Measurements from ENCODE around the gene AANAT. TPM values are rescaled to one million over a fixed set of nuclear protein-coding genes. Genes with fewer than 3 reads are reported as not detected.
"Not testable (repeated sequence)": the region's sequence is repeated elsewhere in the genome, so short reads cannot be mapped to it uniquely, and the experiment has no call there.

The AANAT gene
- total RNA-seq, 2 donors from 2014 or later = not detected

GRCh38 chr17:76504117-76504516, 36.7 kb downstream of the AANAT start:
- Histone ChIP-seq H3K27me3 (no peaks in the 10 kb centered on the region), H3K36me3 (no peaks in the 10 kb centered on the region), H3K9me3 (no peaks in the 10 kb centered on the region), H3K4me3 (no peak overlapping the region), H3K4me1 (peaks cover 0 to 31% of the 10 kb centered on the region in 2 donors), H3K27ac (no peak overlapping the region)
- no peak for TF ChIP-seq CTCF (IDR thresholded peaks at IDR 0.05)
- DNase-seq (ENCODE audit: low spot score) = no peak

GRCh38 chr17:76506408-76507345, 39.3 kb downstream of the AANAT start:
- no peaks in the 10 kb centered on the region for H3K27me3 ChIP-seq
- DNase-seq (ENCODE audit: low spot score) = peak; percentile 90
- no peaks in the 10 kb centered on the region for H3K9me3 ChIP-seq
- H3K36me3 ChIP-seq = no peaks in the 10 kb centered on the region
- TF ChIP-seq CTCF (IDR thresholded peaks at IDR 0.05) = peak; percentile 90 to 97
- H3K4me1 ChIP-seq = peaks cover 0 to 17% of the 10 kb centered on the region in 2 donors
- no peak overlapping the region for H3K4me3 ChIP-seq
- no peak overlapping the region for H3K27ac ChIP-seq

GRCh38 chr17:76508472-76509063, 41.2 kb downstream of the AANAT start:
- not testable (repeated sequence) for H3K4me3 ChIP-seq

GRCh38 chr17:76510831-76511244, 43.4 kb downstream of the AANAT start:
- Histone ChIP-seq H3K9me3 (no peaks in the 10 kb centered on the region), H3K36me3 (no peaks in the 10 kb centered on the region), H3K4me1 (peaks cover 0 to 19% of the 10 kb centered on the region in 2 donors), H3K27me3 (no peaks in the 10 kb centered on the region), H3K4me3 (no peak overlapping the region), H3K27ac (no peak overlapping the region)
- no peak for TF ChIP-seq CTCF (IDR thresholded peaks at IDR 0.05)
- no peak for DNase-seq (ENCODE audit: low spot score)

More at GRCh38 chr17:76508472-76509063, 41.2 kb downstream of the AANAT start:
- H3K27me3 ChIP-seq; H3K36me3 ChIP-seq; DNase-seq (ENCODE audit: low spot score); H3K9me3 ChIP-seq; H3K27ac ChIP-seq: not testable (repeated sequence)
- peaks cover 0 to 11% of the 10 kb centered on the region in 2 donors for H3K4me1 ChIP-seq

- Histone ChIP-seq H3K27ac (no peak overlapping the region), H3K36me3 (no peaks in the 10 kb centered on the region), H3K9me3 (no peaks in the 10 kb centered on the region), H3K4me3 (no peak overlapping the region), H3K4me1 (peaks cover 0 to 20% of the 10 kb centered on the region in 2 donors), H3K27me3 (no peaks in the 10 kb centered on the region)
- no peak for DNase-seq (ENCODE audit: low spot score)
- no peak for TF ChIP-seq CTCF (IDR thresholded peaks at IDR 0.05)
These were observed 44.4 kb downstream of the AANAT start for GRCh38 chr17:76511668-76512365.
